Measurements from ENCODE around the gene TMEM207. TPM values are rescaled to one million over a fixed set of nuclear protein-coding genes. Genes with fewer than 3 reads are reported as not detected.

TMEM207 gene
- total and polyA plus RNA-seq, 2 experiments from 2014 or later: 1.5 to 2.9 TPM

DNA sequence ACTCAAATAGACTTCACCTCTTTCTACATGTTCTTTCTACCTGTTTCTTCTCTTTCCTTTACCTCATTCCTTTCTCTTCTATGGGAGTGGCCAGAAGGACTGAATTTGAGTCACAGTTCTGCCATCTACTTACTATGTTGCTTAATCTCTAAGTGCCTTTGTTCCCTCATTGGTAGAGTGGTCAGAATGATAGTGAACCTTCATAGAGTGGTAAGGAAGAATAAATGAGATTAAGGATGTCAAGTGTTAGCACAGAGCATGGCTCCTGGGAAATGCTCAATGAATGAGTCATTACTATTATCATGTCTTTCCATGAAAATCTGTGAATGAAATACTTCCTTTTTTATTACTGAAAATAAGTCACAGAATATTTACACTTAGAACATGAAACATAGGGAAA, 17.5 kb downstream of the TMEM207 start:
- no peaks in the 10 kb centered on the region for H3K79me2 ChIP-seq
- H3K4me3 ChIP-seq: no peak overlapping the region
- H2AFZ ChIP-seq: no peak overlapping the region
- H3K4me1 ChIP-seq (ENCODE audit: insufficient read depth): no peaks in the 10 kb centered on the region
- DNase-seq (ENCODE audit: low spot score): no peak
- no peaks in the 10 kb centered on the region for H4K20me1 ChIP-seq (ENCODE audit: insufficient read depth, poor library complexity, severe bottlenecking)
- H3K36me3 ChIP-seq (replicated peaks; ENCODE audit: insufficient read depth, low read depth): no peaks in the 10 kb centered on the region
- no peak overlapping the region for H3K4me2 ChIP-seq
- H3K27me3 ChIP-seq: no peaks in the 10 kb centered on the region
- no peak overlapping the region for H3K27ac ChIP-seq
- TF ChIP-seq EZH2phosphoT487 (IDR thresholded peaks at IDR 0.05; ENCODE audit: low read depth, severe bottlenecking, unreplicated experiment) (no peak), EZH2 (IDR thresholded peaks at IDR 0.05; ENCODE audit: borderline replicate concordance) (no peak)
- TF ChIP-seq, protein P1, sequence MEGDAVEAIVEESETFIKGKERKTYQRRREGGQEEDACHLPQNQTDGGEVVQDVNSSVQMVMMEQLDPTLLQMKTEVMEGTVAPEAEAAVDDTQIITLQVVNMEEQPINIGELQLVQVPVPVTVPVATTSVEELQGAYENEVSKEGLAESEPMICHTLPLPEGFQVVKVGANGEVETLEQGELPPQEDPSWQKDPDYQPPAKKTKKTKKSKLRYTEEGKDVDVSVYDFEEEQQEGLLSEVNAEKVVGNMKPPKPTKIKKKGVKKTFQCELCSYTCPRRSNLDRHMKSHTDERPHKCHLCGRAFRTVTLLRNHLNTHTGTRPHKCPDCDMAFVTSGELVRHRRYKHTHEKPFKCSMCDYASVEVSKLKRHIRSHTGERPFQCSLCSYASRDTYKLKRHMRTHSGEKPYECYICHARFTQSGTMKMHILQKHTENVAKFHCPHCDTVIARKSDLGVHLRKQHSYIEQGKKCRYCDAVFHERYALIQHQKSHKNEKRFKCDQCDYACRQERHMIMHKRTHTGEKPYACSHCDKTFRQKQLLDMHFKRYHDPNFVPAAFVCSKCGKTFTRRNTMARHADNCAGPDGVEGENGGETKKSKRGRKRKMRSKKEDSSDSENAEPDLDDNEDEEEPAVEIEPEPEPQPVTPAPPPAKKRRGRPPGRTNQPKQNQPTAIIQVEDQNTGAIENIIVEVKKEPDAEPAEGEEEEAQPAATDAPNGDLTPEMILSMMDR (IDR thresholded peaks at IDR 0.05; ENCODE audit: poor library complexity): no peak
- no peaks in the 10 kb centered on the region for H3K9me3 ChIP-seq (ENCODE audit: low read depth)
- H3K9me2 ChIP-seq (replicated peaks; ENCODE audit: insufficient read depth): no peaks in the 10 kb centered on the region

DNA sequence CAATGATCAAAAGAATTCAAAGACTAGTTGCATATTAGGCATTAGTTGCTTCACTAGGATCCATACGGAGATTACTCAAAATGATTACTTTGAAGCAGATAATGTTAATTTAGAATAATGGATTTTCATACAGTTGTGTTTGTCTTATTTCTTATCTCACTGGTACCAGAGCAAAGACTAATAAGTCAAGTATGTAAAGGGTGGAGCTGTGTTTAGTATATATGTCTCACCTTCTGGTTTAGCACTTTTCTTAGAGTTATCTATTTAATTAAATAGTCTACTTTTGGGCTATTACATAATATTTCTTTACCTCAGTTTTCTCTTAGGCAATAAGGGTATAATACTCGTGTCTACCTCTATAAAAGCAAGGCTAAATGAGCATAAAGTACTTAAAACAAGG, 18.8 kb downstream of the TMEM207 start:
- Histone ChIP-seq H4K20me1 (ENCODE audit: insufficient read depth, poor library complexity, severe bottlenecking) (no peaks in the 10 kb centered on the region), H3K27ac (no peak overlapping the region), H3K9me2 (replicated peaks; ENCODE audit: insufficient read depth) (no peaks in the 10 kb centered on the region), H2AFZ (no peak overlapping the region), H3K4me1 (ENCODE audit: insufficient read depth) (no peaks in the 10 kb centered on the region), H3K9me3 (ENCODE audit: low read depth) (no peaks in the 10 kb centered on the region), H3K27me3 (no peaks in the 10 kb centered on the region), H3K4me3 (no peak overlapping the region), H3K79me2 (no peaks in the 10 kb centered on the region), H3K36me3 (replicated peaks; ENCODE audit: insufficient read depth, low read depth) (no peaks in the 10 kb centered on the region), H3K4me2 (no peak overlapping the region)
- DNase-seq (ENCODE audit: low spot score): no peak
- WGBS (ENCODE audit: low lambda C conversion rate, missing lambda C conversion rate): 69% methylated on average over 2 of the region's 2 CpGs
- TF ChIP-seq EZH2phosphoT487 (IDR thresholded peaks at IDR 0.05; ENCODE audit: low read depth, severe bottlenecking, unreplicated experiment): no peak
- TF ChIP-seq, protein P1 (IDR thresholded peaks at IDR 0.05; ENCODE audit: poor library complexity): no peak
- no peak for TF ChIP-seq EZH2 (IDR thresholded peaks at IDR 0.05; ENCODE audit: borderline replicate concordance)

DNA sequence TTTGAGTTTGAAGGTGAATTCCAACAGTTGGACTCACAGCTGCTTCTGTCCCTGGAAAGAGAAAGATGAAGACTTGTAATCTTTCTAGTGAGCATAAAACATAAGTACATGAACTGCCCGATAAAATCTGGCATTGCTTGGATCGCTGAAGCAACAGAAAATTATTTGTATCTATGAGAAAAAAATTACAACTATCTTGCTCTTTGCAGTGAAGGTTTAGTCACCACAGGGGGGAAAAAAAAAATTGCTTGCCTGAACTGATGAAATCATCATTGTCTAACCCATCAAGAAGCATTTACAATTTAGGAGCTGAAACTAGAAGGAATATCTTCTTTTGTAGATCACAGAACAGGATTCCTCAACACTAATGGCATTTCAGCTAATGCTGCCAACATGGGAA, 20.0 kb downstream of the TMEM207 start:
- 98% methylated on average over 2 of the region's 2 CpGs for WGBS (ENCODE audit: low lambda C conversion rate, missing lambda C conversion rate)
- Histone ChIP-seq H3K9me3 (ENCODE audit: low read depth) (no peaks in the 10 kb centered on the region), H3K27ac (no peak overlapping the region), H3K4me1 (ENCODE audit: insufficient read depth) (no peaks in the 10 kb centered on the region), H3K27me3 (no peaks in the 10 kb centered on the region), H3K36me3 (replicated peaks; ENCODE audit: insufficient read depth, low read depth) (no peaks in the 10 kb centered on the region), H3K4me2 (no peak overlapping the region), H4K20me1 (ENCODE audit: insufficient read depth, poor library complexity, severe bottlenecking) (no peaks in the 10 kb centered on the region), H3K79me2 (no peaks in the 10 kb centered on the region), H3K4me3 (no peak overlapping the region), H3K9me2 (replicated peaks; ENCODE audit: insufficient read depth) (no peaks in the 10 kb centered on the region), H2AFZ (no peak overlapping the region)
- DNase-seq (ENCODE audit: low spot score): no peak
- TF ChIP-seq EZH2 (IDR thresholded peaks at IDR 0.05; ENCODE audit: borderline replicate concordance) (no peak), EZH2phosphoT487 (IDR thresholded peaks at IDR 0.05; ENCODE audit: low read depth, severe bottlenecking, unreplicated experiment) (no peak)
- TF ChIP-seq, protein P1 (IDR thresholded peaks at IDR 0.05; ENCODE audit: poor library complexity): no peak
